Neural cell (in vitro differentiated cells): ENCODE measurements around the gene ITGA11. TPM values are rescaled to one million over a fixed set of nuclear protein-coding genes. Genes with fewer than 3 reads are reported as not detected.

Experiments
- H2AFZ ChIP-seq: fragments of 200-600, 300-800 bp; sonication (generic), shearing (Covaris generic); 2 replicates; pipeline ENCODE4 v1.6.0; 2014; ENCODE audit warnings: low read depth, mild to moderate bottlenecking, antibody characterized with exemption, low read length, moderate library complexity
- H3F3A ChIP-seq: fragments of 200-600 bp; shearing (Covaris generic); 2 replicates; pipeline ENCODE4 v1.6.1; 2016; ENCODE audit warnings: mild to moderate bottlenecking, moderate library complexity, mixed read lengths, antibody characterized with exemption, low read length; ENCODE audit not compliant: insufficient read depth, poor library complexity, severe bottlenecking
- H3K27ac ChIP-seq: fragments of 200-600, 300-800 bp; sonication (generic), shearing (Covaris generic); 2 replicates; pipeline ENCODE4 v1.5.1; 2014; ENCODE audit warnings: mild to moderate bottlenecking, low read length, moderate library complexity
- H3K27me3 ChIP-seq: fragments of 300-800, 200-600 bp; sonication (generic), shearing (Covaris generic); 2 replicates; pipeline ENCODE4 v1.6.0; 2014; ENCODE audit warnings: mild to moderate bottlenecking, low read depth, low read length, moderate library complexity; ENCODE audit not compliant: insufficient read depth
- H3K36me3 ChIP-seq: fragments of 300-800, 200-600 bp; sonication (generic), shearing (Covaris generic); 2 replicates; pipeline ENCODE4 v1.5.1; 2014; ENCODE audit warnings: mild to moderate bottlenecking, antibody characterized with exemption, low read length, moderate library complexity; ENCODE audit not compliant: insufficient read depth
- H3K4me2 ChIP-seq: fragments of 300-800, 200-600 bp; sonication (generic), shearing (Covaris generic); 2 replicates; pipeline ENCODE4 v1.6.0; 2014; ENCODE audit warnings: mild to moderate bottlenecking, low read length
- H3K4me3 ChIP-seq: fragments of 300-800, 200-600 bp; sonication (generic), shearing (Covaris generic); 2 replicates; pipeline ENCODE4 v1.5.1; 2014; ENCODE audit warnings: mild to moderate bottlenecking, low read length, moderate library complexity
- H3K79me2 ChIP-seq: fragments of 200-600 bp; shearing (Covaris generic); replicated peaks from 2 replicates; pipeline ENCODE4 v1.6.0; 2014; ENCODE audit warnings: mild to moderate bottlenecking, low read length, moderate library complexity; ENCODE audit not compliant: insufficient read depth
- H3K9ac ChIP-seq: fragments of 300-800, 200-600 bp; sonication (generic), shearing (Covaris generic); 2 replicates; pipeline ENCODE4 v1.6.1; 2016; ENCODE audit warnings: mild to moderate bottlenecking, low read length, mixed read lengths
- H3K9me2 ChIP-seq: fragments of 200-600 bp; shearing (Covaris generic); 2 replicates; pipeline ENCODE4 v1.6.1; 2016; ENCODE audit warnings: mild to moderate bottlenecking, low read length, mixed read lengths; ENCODE audit not compliant: insufficient read depth
- H3K9me3 ChIP-seq: fragments of 200-600, 300-800 bp; sonication (generic), shearing (Covaris generic); 2 replicates; pipeline ENCODE4 v1.6.1; 2016; ENCODE audit warnings: mild to moderate bottlenecking, mixed run types, low read length, moderate library complexity, mixed read lengths
- H4K20me1 ChIP-seq: fragments of 200-600 bp; shearing (Covaris generic); 2 replicates; pipeline ENCODE4 v1.6.1; 2016; ENCODE audit warnings: mild to moderate bottlenecking, mixed run types; ENCODE audit not compliant: insufficient read depth
- CTCF ChIP-seq: fragments of 450-650 bp; IDR thresholded peaks from 2 replicates; pipeline ENCODE4 v1.5.1; 2014; ENCODE audit warnings: antibody characterized with exemption, mild to moderate bottlenecking, moderate library complexity; ENCODE audit not compliant: poor library complexity, severe bottlenecking
- EP300 ChIP-seq: fragments of 450-650 bp; conservative IDR thresholded peaks from 2 replicates; pipeline ENCODE4 v1.6.1; 2014; ENCODE audit warnings: antibody characterized with exemption, mild to moderate bottlenecking, moderate library complexity; ENCODE audit not compliant: poor library complexity, severe bottlenecking
- EZH2 ChIP-seq: fragments of 200-600, 300-800 bp; shearing (Covaris generic), sonication (generic); IDR thresholded peaks from 2 replicates; pipeline ENCODE4 v1.6.1; 2014; ENCODE audit warnings: antibody characterized with exemption, low read length, borderline replicate concordance, mild to moderate bottlenecking; ENCODE audit not compliant: insufficient read depth, poor library complexity, severe bottlenecking
- MXI1 ChIP-seq: fragments of 450-650 bp; conservative IDR thresholded peaks from 2 replicates; pipeline ENCODE4 v1.6.1; 2014; ENCODE audit warnings: antibody characterized with exemption, mild to moderate bottlenecking; ENCODE audit not compliant: poor library complexity, severe bottlenecking
- POLR2AphosphoS5 ChIP-seq: IDR thresholded peaks from 2 replicates; pipeline ENCODE4 v1.6.1; 2012
- RAD21 ChIP-seq: fragments of 450-650 bp; conservative IDR thresholded peaks from 2 replicates; pipeline ENCODE4 v1.6.1; 2014; ENCODE audit warnings: antibody characterized with exemption, mild to moderate bottlenecking, moderate library complexity
- REST ChIP-seq: IDR thresholded peaks from 2 replicates; pipeline ENCODE4 v1.6.1; 2012; ENCODE audit warnings: borderline replicate concordance
- SMC3 ChIP-seq: fragments of 450-650 bp; conservative IDR thresholded peaks from 2 replicates; pipeline ENCODE4 v1.6.1; 2014; ENCODE audit warnings: antibody characterized with exemption, mild to moderate bottlenecking, moderate library complexity; ENCODE audit not compliant: poor library complexity
- polyA plus RNA-seq: library from polyadenylated mRNA; depleted of rRNA; stranded (reverse); fragments of >200 nt; gene quantifications from 2 replicates; pipeline ENCODE4 v1.2.3, GENCODE V29; 2014

Gene ITGA11
- polyA plus RNA-seq, 1 donor from 2014 or later: not detected

- no peak for TF ChIP-seq RAD21
- TF ChIP-seq CTCF: no peak
- no peak for TF ChIP-seq SMC3
- no peak for TF ChIP-seq EZH2
- no peak for TF ChIP-seq MXI1
- no peak overlapping the region for H2AFZ ChIP-seq
- no peak overlapping the region for H3K9ac ChIP-seq
- H3K9me3 ChIP-seq: no peaks in the 10 kb centered on the region
- H3F3A ChIP-seq: no peaks in the 10 kb centered on the region
- H3K36me3 ChIP-seq: no peaks in the 10 kb centered on the region
- H3K9me2 ChIP-seq: no peaks in the 10 kb centered on the region
- no peak overlapping the region for H3K4me2 ChIP-seq
- H4K20me1 ChIP-seq: no peaks in the 10 kb centered on the region
- H3K27ac ChIP-seq: no peak overlapping the region
- H3K4me3 ChIP-seq: no peak overlapping the region
- no peaks in the 10 kb centered on the region for H3K79me2 ChIP-seq
- H3K27me3 ChIP-seq: no peaks in the 10 kb centered on the region
These were observed 98.0 kb downstream of the ITGA11 start for GRCh38 chr15:68333775-68334470.

- Histone ChIP-seq H2AFZ (no peak overlapping the region), H3K79me2 (no peaks in the 10 kb centered on the region), H3K4me3 (no peak overlapping the region), H3K9me2 (no peaks in the 10 kb centered on the region), H3K4me2 (no peak overlapping the region), H3K9ac (no peak overlapping the region), H3K27ac (no peak overlapping the region), H3F3A (no peaks in the 10 kb centered on the region), H4K20me1 (no peaks in the 10 kb centered on the region), H3K9me3 (no peaks in the 10 kb centered on the region), H3K36me3 (no peaks in the 10 kb centered on the region), H3K27me3 (no peaks in the 10 kb centered on the region)
- TF ChIP-seq POLR2AphosphoS5 (no peak), EZH2 (no peak), SMC3 (no peak)
These were observed 99.7 kb downstream of the ITGA11 start for GRCh38 chr15:68332266-68332665.

GRCh38 chr15:68330901-68331300, 101.1 kb downstream of the ITGA11 start:
- no peak overlapping the region for H2AFZ ChIP-seq
- H3K9ac ChIP-seq: no peak overlapping the region
- TF ChIP-seq EZH2 (no peak), MXI1 (no peak)
- H3K79me2 ChIP-seq: no peaks in the 10 kb centered on the region
- H3F3A ChIP-seq: no peaks in the 10 kb centered on the region
- H3K27me3 ChIP-seq: no peaks in the 10 kb centered on the region
- H4K20me1 ChIP-seq: no peaks in the 10 kb centered on the region
- H3K9me2 ChIP-seq: no peaks in the 10 kb centered on the region
- no peak overlapping the region for H3K4me2 ChIP-seq
- no peak overlapping the region for H3K27ac ChIP-seq
- H3K36me3 ChIP-seq: no peaks in the 10 kb centered on the region
- H3K9me3 ChIP-seq: no peaks in the 10 kb centered on the region
- no peak overlapping the region for H3K4me3 ChIP-seq

- H3K36me3 ChIP-seq: no peaks in the 10 kb centered on the region
- no peak overlapping the region for H3K4me2 ChIP-seq
- H3K27ac ChIP-seq: no peak overlapping the region
These were observed 101.5 kb downstream of the ITGA11 start for GRCh38 chr15:68330416-68330815.

More at GRCh38 chr15:68330416-68330815, 101.5 kb downstream of the ITGA11 start:
- no peak for TF ChIP-seq EZH2
- TF ChIP-seq EP300: no peak
- no peak for TF ChIP-seq SMC3
- TF ChIP-seq REST: no peak
- no peak for TF ChIP-seq RAD21
- Histone ChIP-seq H4K20me1 (no peaks in the 10 kb centered on the region), H3K9ac (no peak overlapping the region), H3F3A (no peaks in the 10 kb centered on the region), H3K27me3 (no peaks in the 10 kb centered on the region), H2AFZ (no peak overlapping the region), H3K4me3 (no peak overlapping the region), H3K9me2 (no peaks in the 10 kb centered on the region), H3K79me2 (no peaks in the 10 kb centered on the region), H3K9me3 (no peaks in the 10 kb centered on the region)
